Erythroblast (primary cell): ENCODE results near the gene LATS2.

ENCODE experiments used
- GATA1 ChIP-seq: IDR thresholded peaks from 2 replicates; pipeline ENCODE4 v1.6.1; 2011; ENCODE audit warnings: low read depth, mild to moderate bottlenecking, control low read depth, low read length, moderate library complexity
- POLR2A ChIP-seq: IDR thresholded peaks from 2 replicates; pipeline ENCODE4 v1.6.1; 2011; ENCODE audit warnings: mild to moderate bottlenecking, low read length

GRCh38 chr13:21088534-21088933 lies 27.1 kb upstream of the LATS2 start:
- TF ChIP-seq POLR2A: no peak
- no peak for TF ChIP-seq GATA1
